Gastrocnemius medialis (tissue), 4 donors: ENCODE results near the gene KIF13A.

Source experiments
- POLR2A ChIP-seq, 2 donors: fragments of 450-650 bp; IDR thresholded peaks; one replicate each; pipeline ENCODE4 v1.6.1; 2017; ENCODE audit warnings: antibody characterized with exemption in 2 of 2, mild to moderate bottlenecking in 2 of 2, moderate library complexity in 2 of 2
- TF ChIP-seq, protein P1 (sequence below), 5 experiments: fragments of 450-650 bp in 3 of 5; fragments of 200-600 bp in 2 of 5; sonication (generic) in 2 of 5; IDR thresholded peaks in 4 of 5; conservative IDR thresholded peaks in 1 of 5; 1 replicate in 4 of 5; 2 replicates in 1 of 5; pipeline ENCODE4 v1.5.1; 2016 to 2019; ENCODE audit warnings: antibody characterized with exemption in 5 of 5, mild to moderate bottlenecking in 3 of 5, moderate library complexity in 3 of 5

DNA sequence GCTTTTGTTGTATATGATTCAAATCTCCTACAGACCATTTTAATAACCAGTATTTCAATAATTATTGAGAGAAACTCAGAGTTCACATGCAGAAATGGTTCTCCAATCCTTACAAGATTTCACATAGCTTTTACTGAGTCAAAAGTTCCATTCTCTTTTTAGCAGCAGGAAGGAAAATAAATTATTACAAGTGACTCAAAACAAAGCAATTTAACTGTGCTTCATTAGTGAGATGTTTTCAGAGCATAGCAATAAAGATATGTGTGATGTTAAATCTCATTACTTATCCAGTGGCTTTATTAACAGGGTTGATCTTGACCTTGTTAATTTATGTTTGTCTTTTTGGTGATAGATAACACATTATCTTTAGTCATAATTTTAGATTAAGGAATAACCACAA lies 22.0 kb downstream of the KIF13A start:
- TF ChIP-seq, protein P1, sequence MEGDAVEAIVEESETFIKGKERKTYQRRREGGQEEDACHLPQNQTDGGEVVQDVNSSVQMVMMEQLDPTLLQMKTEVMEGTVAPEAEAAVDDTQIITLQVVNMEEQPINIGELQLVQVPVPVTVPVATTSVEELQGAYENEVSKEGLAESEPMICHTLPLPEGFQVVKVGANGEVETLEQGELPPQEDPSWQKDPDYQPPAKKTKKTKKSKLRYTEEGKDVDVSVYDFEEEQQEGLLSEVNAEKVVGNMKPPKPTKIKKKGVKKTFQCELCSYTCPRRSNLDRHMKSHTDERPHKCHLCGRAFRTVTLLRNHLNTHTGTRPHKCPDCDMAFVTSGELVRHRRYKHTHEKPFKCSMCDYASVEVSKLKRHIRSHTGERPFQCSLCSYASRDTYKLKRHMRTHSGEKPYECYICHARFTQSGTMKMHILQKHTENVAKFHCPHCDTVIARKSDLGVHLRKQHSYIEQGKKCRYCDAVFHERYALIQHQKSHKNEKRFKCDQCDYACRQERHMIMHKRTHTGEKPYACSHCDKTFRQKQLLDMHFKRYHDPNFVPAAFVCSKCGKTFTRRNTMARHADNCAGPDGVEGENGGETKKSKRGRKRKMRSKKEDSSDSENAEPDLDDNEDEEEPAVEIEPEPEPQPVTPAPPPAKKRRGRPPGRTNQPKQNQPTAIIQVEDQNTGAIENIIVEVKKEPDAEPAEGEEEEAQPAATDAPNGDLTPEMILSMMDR (IDR thresholded peaks at IDR 0.05 in 4 of 5, conservative IDR thresholded peaks at IDR 0.05 in 1 of 5), result no peak
- no peak for TF ChIP-seq POLR2A (IDR thresholded peaks at IDR 0.05)
